AG04449 (cell line): ENCODE data around the gene CUTA.
"Not testable (repeated sequence)": the region's sequence is repeated elsewhere in the genome, so short reads cannot be mapped to it uniquely, and the experiment has no call there.

ENCODE experiments used
- CTCF ChIA-PET: fragments of 350-600 bp; formaldehyde crosslinking; extraction: SDS; loops from one replicate; lab custom pipeline; 2021; ENCODE audit warnings: antibody characterized with exemption; lab: Yijun Ruan, JAX
- POLR2A ChIA-PET: fragments of 400-600, 350-600 bp; formaldehyde crosslinking; extraction: SDS; loops from one replicate; lab custom pipeline; 2020; ENCODE audit warnings: antibody characterized with exemption, inconsistent platforms; lab: Yijun Ruan, JAX
- DNase-seq: peaks from one replicate; pipeline ENCODE4 v3.0.0-alpha.2; 2010; ENCODE audit warnings: low read depth, low spot score
- H3K4me3 ChIP-seq: 2 replicates; pipeline ENCODE4 v1.5.1; 2011; ENCODE audit warnings: low read depth, mild to moderate bottlenecking, control low read depth, low read length
- TF ChIP-seq, protein P1 (sequence below): IDR thresholded peaks from one replicate; pipeline ENCODE4 v1.5.1; 2011; ENCODE audit warnings: mild to moderate bottlenecking, moderate library complexity, low read length, control low read depth, inconsistent platforms; ENCODE audit not compliant: insufficient read depth; ENCODE audit errors: missing control alignments

The CUTA gene

DNA sequence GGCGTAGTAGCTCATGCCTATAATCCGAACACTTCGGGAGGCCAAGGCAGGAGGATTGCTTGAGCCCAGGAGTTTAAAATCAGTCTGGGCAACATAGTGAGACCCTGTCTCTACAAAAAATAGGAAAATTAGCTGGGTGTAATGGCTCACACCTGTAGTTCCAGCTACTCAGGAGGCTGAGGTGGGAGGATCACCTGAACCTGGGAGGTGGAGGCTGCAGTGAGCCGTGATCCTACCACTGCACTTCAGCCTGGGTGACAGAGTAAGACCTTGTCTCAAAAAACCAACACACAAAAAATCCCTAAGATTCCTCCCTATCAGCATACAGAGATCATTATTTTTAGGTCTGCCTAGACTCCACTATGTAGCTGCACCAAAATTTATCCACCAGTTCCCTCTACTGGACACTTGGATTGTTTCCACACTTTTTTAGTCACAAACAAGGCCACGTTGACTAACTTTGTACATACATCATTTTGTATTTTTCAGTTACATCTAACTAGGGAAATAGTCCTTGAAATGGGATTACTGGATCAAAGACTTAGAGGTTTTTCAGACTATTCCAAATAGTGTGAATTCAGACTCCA lies 10.7 kb downstream of the CUTA start:
- CTCF ChIA-PET, result interaction anchor here (0.8 to 2.6 kb wide), 6 partner anchors 9 to 126 kb away, joined by 3 to 13 read pairs (median 4); partner anchors contain the start of gene RGL2
- no peak overlapping the region for H3K4me3 ChIP-seq
- POLR2A ChIA-PET, result no interaction called here
- TF ChIP-seq, protein P1, sequence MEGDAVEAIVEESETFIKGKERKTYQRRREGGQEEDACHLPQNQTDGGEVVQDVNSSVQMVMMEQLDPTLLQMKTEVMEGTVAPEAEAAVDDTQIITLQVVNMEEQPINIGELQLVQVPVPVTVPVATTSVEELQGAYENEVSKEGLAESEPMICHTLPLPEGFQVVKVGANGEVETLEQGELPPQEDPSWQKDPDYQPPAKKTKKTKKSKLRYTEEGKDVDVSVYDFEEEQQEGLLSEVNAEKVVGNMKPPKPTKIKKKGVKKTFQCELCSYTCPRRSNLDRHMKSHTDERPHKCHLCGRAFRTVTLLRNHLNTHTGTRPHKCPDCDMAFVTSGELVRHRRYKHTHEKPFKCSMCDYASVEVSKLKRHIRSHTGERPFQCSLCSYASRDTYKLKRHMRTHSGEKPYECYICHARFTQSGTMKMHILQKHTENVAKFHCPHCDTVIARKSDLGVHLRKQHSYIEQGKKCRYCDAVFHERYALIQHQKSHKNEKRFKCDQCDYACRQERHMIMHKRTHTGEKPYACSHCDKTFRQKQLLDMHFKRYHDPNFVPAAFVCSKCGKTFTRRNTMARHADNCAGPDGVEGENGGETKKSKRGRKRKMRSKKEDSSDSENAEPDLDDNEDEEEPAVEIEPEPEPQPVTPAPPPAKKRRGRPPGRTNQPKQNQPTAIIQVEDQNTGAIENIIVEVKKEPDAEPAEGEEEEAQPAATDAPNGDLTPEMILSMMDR, result no peak
- DNase-seq, result no peak

DNA sequence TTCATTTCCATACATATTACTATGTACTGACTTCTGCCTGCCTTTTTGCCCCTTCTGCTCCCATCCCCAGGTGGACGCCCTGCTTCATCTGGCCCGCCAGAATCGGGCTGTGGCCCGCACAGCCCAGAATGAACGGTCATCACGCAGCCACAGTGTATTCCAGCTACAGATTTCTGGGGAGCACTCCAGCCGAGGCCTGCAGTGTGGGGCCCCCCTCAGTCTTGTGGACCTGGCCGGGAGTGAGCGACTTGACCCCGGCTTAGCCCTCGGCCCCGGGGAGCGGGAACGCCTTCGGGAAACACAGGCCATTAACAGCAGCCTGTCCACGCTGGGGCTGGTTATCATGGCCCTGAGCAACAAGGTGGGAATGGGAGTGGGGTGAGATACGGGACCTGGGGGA lies 11.8 kb downstream of the CUTA start:
- TF ChIP-seq, protein P1, result no peak
- ChIA-PET CTCF (no interaction called here), POLR2A (no interaction called here)
- DNase-seq, result no peak
- H3K4me3 ChIP-seq, result no peak overlapping the region

DNA sequence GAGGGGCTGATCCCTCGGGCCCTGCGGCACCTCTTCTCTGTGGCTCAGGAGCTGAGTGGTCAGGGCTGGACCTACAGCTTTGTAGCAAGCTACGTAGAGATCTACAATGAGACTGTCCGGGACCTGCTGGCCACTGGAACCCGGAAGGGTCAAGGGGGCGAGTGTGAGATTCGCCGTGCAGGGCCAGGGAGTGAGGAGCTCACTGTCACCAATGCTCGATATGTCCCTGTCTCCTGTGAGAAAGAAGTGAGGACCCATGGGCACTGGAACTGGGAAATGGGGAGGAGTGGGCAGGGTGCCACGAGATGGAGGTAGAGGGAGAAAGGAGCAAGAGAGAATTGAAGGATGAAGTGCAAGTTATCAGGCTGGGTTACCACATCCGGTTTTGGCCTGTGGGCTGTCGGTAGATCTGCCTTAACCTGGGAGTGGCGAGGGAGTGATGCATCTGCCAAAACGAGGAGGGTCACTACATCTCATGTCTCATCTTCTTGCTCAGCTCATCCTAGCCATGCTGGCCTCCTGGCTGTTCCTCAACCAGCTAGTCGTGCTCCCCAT lies 12.4 kb downstream of the CUTA start:
- H3K4me3 ChIP-seq, result no peak overlapping the region
- TF ChIP-seq, protein P1, result no peak
- no peak for DNase-seq
- ChIA-PET POLR2A (no interaction called here), CTCF (interaction anchor here (1.0 to 6.1 kb wide), 2 partner anchors 15 to 20 kb away, joined by 4 to 44 read pairs; no protein-coding TSS in a partner anchor)

DNA sequence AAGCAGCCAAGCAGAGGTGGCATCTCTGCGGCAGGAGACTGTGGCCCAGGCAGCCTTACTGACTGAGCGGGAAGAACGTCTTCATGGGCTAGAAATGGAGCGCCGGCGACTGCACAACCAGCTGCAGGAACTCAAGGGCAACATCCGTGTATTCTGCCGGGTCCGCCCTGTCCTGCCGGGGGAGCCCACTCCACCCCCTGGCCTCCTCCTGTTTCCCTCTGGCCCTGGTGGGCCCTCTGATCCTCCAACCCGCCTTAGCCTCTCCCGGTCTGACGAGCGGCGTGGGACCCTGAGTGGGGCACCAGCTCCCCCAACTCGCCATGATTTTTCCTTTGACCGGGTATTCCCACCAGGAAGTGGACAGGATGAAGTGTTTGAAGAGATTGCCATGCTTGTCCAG lies 13.0 kb downstream of the CUTA start:
- CTCF ChIA-PET, result interaction anchor here (1.0 to 6.1 kb wide), 2 partner anchors 14 to 21 kb away, joined by 4 to 44 read pairs; no protein-coding TSS in a partner anchor
- no peak overlapping the region for H3K4me3 ChIP-seq
- POLR2A ChIA-PET, result no interaction called here
- no peak for DNase-seq
- TF ChIP-seq, protein P1, result no peak

DNA sequence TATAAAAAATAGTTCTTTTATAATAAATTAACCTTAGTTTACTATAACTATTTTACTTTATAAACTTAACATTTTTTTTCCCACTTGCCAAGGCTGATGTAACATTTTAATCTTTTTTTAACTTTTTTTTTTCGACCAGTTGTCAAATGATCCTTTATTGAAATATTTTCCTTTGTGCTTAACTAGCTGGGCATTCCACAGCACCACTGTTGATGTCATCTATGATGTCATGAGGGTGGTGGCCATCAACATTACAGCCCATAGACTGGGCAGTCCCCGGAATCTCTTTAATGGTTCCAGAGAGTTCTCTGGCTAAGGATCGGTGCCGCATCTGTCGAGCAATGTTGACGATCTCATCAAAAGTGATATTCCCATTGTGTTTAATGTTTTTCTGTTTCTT lies 18.0 kb downstream of the CUTA start:
- DNase-seq, H3K4me3 ChIP-seq, POLR2A ChIA-PET: not testable (repeated sequence)
- CTCF ChIA-PET, result interaction anchor here (6.1 kb wide), 1 partner anchor 9 kb away, joined by 44 read pairs; no protein-coding TSS in a partner anchor

DNA sequence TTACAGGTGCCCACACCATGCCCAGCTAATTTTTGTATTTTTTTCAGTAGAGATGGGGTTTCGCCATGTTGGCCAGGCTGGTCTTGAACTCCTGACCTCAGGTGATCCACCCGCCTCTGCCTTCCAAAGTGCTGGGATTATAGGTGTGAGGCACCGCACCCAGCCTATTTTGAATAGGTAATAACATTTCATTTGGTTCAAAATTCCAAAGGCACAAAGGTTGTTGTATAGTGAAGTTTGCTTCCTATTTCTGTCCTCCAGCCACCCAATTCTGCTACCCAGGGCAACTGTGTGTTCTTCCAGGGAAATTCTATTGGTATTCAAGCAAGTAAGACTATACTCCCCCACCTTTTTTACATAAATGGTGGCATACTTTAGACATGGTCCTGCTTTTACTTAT lies 19.3 kb downstream of the CUTA start:
- CTCF ChIA-PET, result interaction anchor here (1.0 kb wide), 1 partner anchor 9 kb away, joined by 5 read pairs; no protein-coding TSS in a partner anchor
- POLR2A ChIA-PET, DNase-seq, H3K4me3 ChIP-seq: not testable (repeated sequence)

DNA sequence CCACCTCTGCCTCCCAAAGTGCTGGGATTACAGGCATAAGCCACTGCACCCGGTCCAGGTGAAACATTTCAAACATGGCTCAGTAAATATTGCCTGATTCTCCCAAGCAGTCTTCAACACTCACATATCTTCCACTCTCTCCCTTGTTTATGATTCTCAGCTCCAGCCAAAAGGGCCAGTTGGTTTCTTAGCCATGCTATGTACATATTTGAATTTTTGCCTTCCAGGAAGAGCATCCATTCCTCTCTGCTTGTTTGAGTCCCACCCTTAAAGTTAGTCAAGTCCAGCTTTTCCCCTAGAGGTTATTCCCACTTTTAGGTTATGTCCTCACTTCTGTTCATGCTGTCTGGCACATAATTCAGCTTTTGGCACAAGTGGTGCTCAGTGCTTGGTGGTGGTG lies 20.4 kb downstream of the CUTA start:
- TF ChIP-seq, protein P1, result no peak
- ChIA-PET POLR2A (no interaction called here), CTCF (interaction anchor here (0.7 to 1.0 kb wide), 2 partner anchors 10 to 13 kb away, joined by 4 to 5 read pairs; no protein-coding TSS in a partner anchor)
- no peak overlapping the region for H3K4me3 ChIP-seq
- DNase-seq, result no peak
